Neural progenitor cell (in vitro differentiated cells): ENCODE measurements around the gene ITGA2. TPM values are rescaled to one million over a fixed set of nuclear protein-coding genes. Genes with fewer than 3 reads are reported as not detected.

Experiments used
- DNase-seq: peaks from one replicate; pipeline ENCODE4 v3.0.0-alpha.2; 2016; ENCODE audit warnings: low spot score
- H2AFZ ChIP-seq: fragments of 200-600 bp; sonication (generic); replicated peaks from 2 replicates; pipeline ENCODE4 v1.6.1; 2016; ENCODE audit warnings: antibody characterized with exemption
- H3F3A ChIP-seq: fragments of 200-600 bp; sonication (generic); 2 replicates; pipeline ENCODE4 v1.6.1; 2016; ENCODE audit warnings: antibody characterized with exemption, low read depth
- H3K27ac ChIP-seq: fragments of 200-600 bp; sonication (generic); 2 replicates; pipeline ENCODE4 v1.5.1; 2016; ENCODE audit warnings: mild to moderate bottlenecking
- H3K27me3 ChIP-seq: fragments of 200-600 bp; sonication (generic); 2 replicates; pipeline ENCODE4 v1.6.1; 2016; ENCODE audit warnings: mild to moderate bottlenecking, moderate library complexity
- H3K36me3 ChIP-seq: fragments of 200-600 bp; sonication (generic); 2 replicates; pipeline ENCODE4 v1.5.1; 2016
- H3K4me1 ChIP-seq: fragments of 200-600 bp; sonication (generic); 2 replicates; pipeline ENCODE4 v1.6.1; 2016; ENCODE audit warnings: mixed run types
- H3K4me2 ChIP-seq: fragments of 200-600 bp; sonication (generic); 2 replicates; pipeline ENCODE4 v1.6.1; 2016
- H3K4me3 ChIP-seq: fragments of 200-600 bp; sonication (generic); 2 replicates; pipeline ENCODE4 v1.5.1; 2016
- H3K79me2 ChIP-seq: fragments of 200-600 bp; sonication (generic); 2 replicates; pipeline ENCODE4 v1.6.1; 2016; ENCODE audit warnings: low read depth
- H3K9ac ChIP-seq: fragments of 200-600 bp; sonication (generic); 2 replicates; pipeline ENCODE4 v1.6.1; 2016
- H3K9me3 ChIP-seq: fragments of 200-600 bp; sonication (generic); 2 replicates; pipeline ENCODE4 v1.5.1; 2016; ENCODE audit warnings: low read depth
- H4K20me1 ChIP-seq: fragments of 200-600 bp; sonication (generic); 2 replicates; pipeline ENCODE4 v1.6.1; 2016; ENCODE audit warnings: low read depth
- H3K27ac Mint-ChIP-seq: 3 replicates; pipeline ENCODE4 v1.8.0; 2021; ENCODE audit warnings: mixed read lengths
- H3K27me3 Mint-ChIP-seq: 2 replicates; pipeline ENCODE4 v1.8.0; 2022; ENCODE audit warnings: low read depth, mild to moderate bottlenecking, inconsistent platforms, moderate library complexity, mixed read lengths; ENCODE audit not compliant: insufficient read depth
- H3K36me3 Mint-ChIP-seq: 3 replicates; pipeline ENCODE4 v1.8.0; 2021; ENCODE audit warnings: mixed read lengths
- H3K4me1 Mint-ChIP-seq: 3 replicates; pipeline ENCODE4 v1.8.0; 2021; ENCODE audit warnings: mixed read lengths
- H3K4me3 Mint-ChIP-seq: 3 replicates; pipeline ENCODE4 v1.8.0; 2021; ENCODE audit warnings: mild to moderate bottlenecking, moderate library complexity, mixed read lengths
- H3K9me3 Mint-ChIP-seq: 3 replicates; pipeline ENCODE4 v1.8.0; 2020; ENCODE audit warnings: mixed read lengths
- EZH2 ChIP-seq: fragments of 200-600 bp; sonication (generic); IDR thresholded peaks from 2 replicates; pipeline ENCODE4 v1.6.1; 2017; ENCODE audit warnings: antibody characterized with exemption, mild to moderate bottlenecking, moderate library complexity
- EZH2phosphoT487 ChIP-seq: fragments of 200-600 bp; sonication (generic); IDR thresholded peaks from 2 replicates; pipeline ENCODE4 v1.6.1; 2017; ENCODE audit warnings: antibody characterized with exemption
- total RNA-seq: library from RNA; depleted of rRNA; stranded (reverse); fragments of >200 nt; gene quantifications from 2 replicates; pipeline ENCODE4 v1.2.3, GENCODE V29; 2015; ENCODE audit warnings: low replicate concordance
- TF ChIP-seq, protein P1 (sequence below): fragments of 200-600 bp; sonication (generic); IDR thresholded peaks from 2 replicates; pipeline ENCODE4 v1.5.1; 2017; ENCODE audit warnings: antibody characterized with exemption, mild to moderate bottlenecking

ITGA2 gene
- total RNA-seq, 1 donor from 2014 or later = 2.6 TPM

- Mint-ChIP-seq H3K27ac (no peak overlapping the region), H3K4me3 (no peak overlapping the region), H3K27me3 (no peaks in the 10 kb centered on the region), H3K4me1 (peaks cover 4% of the 10 kb centered on the region), H3K9me3 (no peaks in the 10 kb centered on the region), H3K36me3 (no peaks in the 10 kb centered on the region)
- Histone ChIP-seq H3K27ac (no peak overlapping the region), H3K9ac (no peak overlapping the region), H3K4me2 (no peak overlapping the region), H3K4me3 (no peak overlapping the region), H3K36me3 (no peaks in the 10 kb centered on the region), H4K20me1 (no peaks in the 10 kb centered on the region), H2AFZ (no peak overlapping the region), H3F3A (no peaks in the 10 kb centered on the region), H3K9me3 (no peaks in the 10 kb centered on the region), H3K27me3 (no peaks in the 10 kb centered on the region), H3K79me2 (no peaks in the 10 kb centered on the region), H3K4me1 (no peaks in the 10 kb centered on the region)
- DNase-seq = no peak
- TF ChIP-seq EZH2 (no peak), EZH2phosphoT487 (no peak)
- TF ChIP-seq, protein P1, sequence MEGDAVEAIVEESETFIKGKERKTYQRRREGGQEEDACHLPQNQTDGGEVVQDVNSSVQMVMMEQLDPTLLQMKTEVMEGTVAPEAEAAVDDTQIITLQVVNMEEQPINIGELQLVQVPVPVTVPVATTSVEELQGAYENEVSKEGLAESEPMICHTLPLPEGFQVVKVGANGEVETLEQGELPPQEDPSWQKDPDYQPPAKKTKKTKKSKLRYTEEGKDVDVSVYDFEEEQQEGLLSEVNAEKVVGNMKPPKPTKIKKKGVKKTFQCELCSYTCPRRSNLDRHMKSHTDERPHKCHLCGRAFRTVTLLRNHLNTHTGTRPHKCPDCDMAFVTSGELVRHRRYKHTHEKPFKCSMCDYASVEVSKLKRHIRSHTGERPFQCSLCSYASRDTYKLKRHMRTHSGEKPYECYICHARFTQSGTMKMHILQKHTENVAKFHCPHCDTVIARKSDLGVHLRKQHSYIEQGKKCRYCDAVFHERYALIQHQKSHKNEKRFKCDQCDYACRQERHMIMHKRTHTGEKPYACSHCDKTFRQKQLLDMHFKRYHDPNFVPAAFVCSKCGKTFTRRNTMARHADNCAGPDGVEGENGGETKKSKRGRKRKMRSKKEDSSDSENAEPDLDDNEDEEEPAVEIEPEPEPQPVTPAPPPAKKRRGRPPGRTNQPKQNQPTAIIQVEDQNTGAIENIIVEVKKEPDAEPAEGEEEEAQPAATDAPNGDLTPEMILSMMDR = no peak
Measured at GRCh38 chr5:53025487-53025886, 36.3 kb downstream of the ITGA2 start.

DNA sequence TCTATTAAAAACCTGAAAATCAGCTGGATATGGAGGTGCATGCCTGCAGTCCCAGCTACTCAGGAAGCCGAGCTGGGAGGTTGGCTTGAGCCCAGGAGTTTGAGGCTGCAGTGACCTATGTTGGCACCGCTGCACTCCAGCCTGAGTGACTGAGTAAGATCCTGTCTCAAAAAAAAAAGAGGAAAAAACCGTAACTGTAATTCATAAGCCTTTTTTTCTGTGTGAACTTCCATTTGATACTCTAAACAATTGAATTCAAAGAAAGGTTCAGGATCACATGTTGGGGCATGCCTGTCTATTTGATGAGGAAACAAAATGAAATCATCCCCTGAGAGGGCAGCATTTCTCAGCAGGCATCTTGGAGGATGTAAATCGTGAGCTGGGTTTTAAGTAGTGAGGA lies 38.8 kb downstream of the ITGA2 start:
- no peak overlapping the region for H3K4me3 ChIP-seq
- TF ChIP-seq, protein P1 = no peak
- TF ChIP-seq EZH2phosphoT487 = no peak
- no peak for TF ChIP-seq EZH2
- Mint-ChIP-seq H3K27ac (no peak overlapping the region), H3K36me3 (no peaks in the 10 kb centered on the region), H3K4me3 (no peak overlapping the region), H3K9me3 (no peaks in the 10 kb centered on the region), H3K27me3 (no peaks in the 10 kb centered on the region), H3K4me1 (peaks cover 4% of the 10 kb centered on the region)
- H3K36me3 ChIP-seq = no peaks in the 10 kb centered on the region
- H3F3A ChIP-seq = no peaks in the 10 kb centered on the region
- H3K4me1 ChIP-seq = no peaks in the 10 kb centered on the region
- H3K9me3 ChIP-seq = no peaks in the 10 kb centered on the region
- H3K4me2 ChIP-seq = no peak overlapping the region
- no peaks in the 10 kb centered on the region for H3K79me2 ChIP-seq
- DNase-seq = no peak
- no peaks in the 10 kb centered on the region for H3K27me3 ChIP-seq
- H3K27ac ChIP-seq = no peak overlapping the region
- no peaks in the 10 kb centered on the region for H4K20me1 ChIP-seq
- no peak overlapping the region for H2AFZ ChIP-seq
- H3K9ac ChIP-seq = no peak overlapping the region

DNA sequence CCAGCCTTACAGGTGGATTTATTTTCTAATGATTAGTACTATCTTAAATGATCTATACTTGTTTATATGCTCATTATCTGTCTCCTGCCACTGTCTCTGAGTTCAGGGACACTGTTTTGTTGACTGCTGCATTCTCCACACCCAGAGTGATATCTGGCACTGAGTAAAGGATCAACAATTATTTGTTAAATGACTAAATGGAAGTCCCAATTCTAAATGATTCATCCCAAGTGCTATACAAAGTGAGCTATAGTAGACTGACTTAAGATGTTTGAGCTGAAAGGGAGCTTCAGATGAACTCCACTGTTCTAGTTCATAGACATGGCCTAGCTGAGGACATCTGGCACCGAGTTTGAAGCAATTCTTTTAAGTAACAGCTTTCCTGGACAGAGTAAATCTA lies 40.5 kb downstream of the ITGA2 start:
- Histone ChIP-seq H3K9me3 (no peaks in the 10 kb centered on the region), H3K36me3 (no peaks in the 10 kb centered on the region), H3K27me3 (no peaks in the 10 kb centered on the region), H3K4me3 (no peak overlapping the region), H3K4me2 (no peak overlapping the region), H2AFZ (no peak overlapping the region), H3K9ac (no peak overlapping the region), H4K20me1 (no peaks in the 10 kb centered on the region), H3F3A (no peaks in the 10 kb centered on the region), H3K79me2 (no peaks in the 10 kb centered on the region), H3K4me1 (no peaks in the 10 kb centered on the region), H3K27ac (no peak overlapping the region)
- TF ChIP-seq, protein P1 = no peak
- TF ChIP-seq EZH2 (no peak), EZH2phosphoT487 (no peak)
- Mint-ChIP-seq H3K36me3 (no peaks in the 10 kb centered on the region), H3K27me3 (no peaks in the 10 kb centered on the region), H3K27ac (no peak overlapping the region), H3K9me3 (no peaks in the 10 kb centered on the region), H3K4me3 (no peak overlapping the region), H3K4me1 (peaks cover 4% of the 10 kb centered on the region)
- DNase-seq = no peak

- no peaks in the 10 kb centered on the region for H3K9me3 ChIP-seq
- H3K27me3 ChIP-seq = no peaks in the 10 kb centered on the region
- no peaks in the 10 kb centered on the region for H3K36me3 ChIP-seq
- no peak overlapping the region for H3K27ac Mint-ChIP-seq
- H3K4me3 Mint-ChIP-seq = no peak overlapping the region
- no peaks in the 10 kb centered on the region for H4K20me1 ChIP-seq
- H3K9me3 Mint-ChIP-seq = no peaks in the 10 kb centered on the region
- no peak overlapping the region for H3K27ac ChIP-seq
- no peaks in the 10 kb centered on the region for H3F3A ChIP-seq
- H3K4me1 ChIP-seq = no peaks in the 10 kb centered on the region
- no peaks in the 10 kb centered on the region for H3K36me3 Mint-ChIP-seq
- no peak overlapping the region for H2AFZ ChIP-seq
- no peaks in the 10 kb centered on the region for H3K79me2 ChIP-seq
- H3K9ac ChIP-seq = no peak overlapping the region
- no peak overlapping the region for H3K4me3 ChIP-seq
- no peak overlapping the region for H3K4me2 ChIP-seq
- no peaks in the 10 kb centered on the region for H3K27me3 Mint-ChIP-seq
- TF ChIP-seq EZH2 (no peak), EZH2phosphoT487 (no peak)
- TF ChIP-seq, protein P1 = no peak
- peaks cover 4% of the 10 kb centered on the region for H3K4me1 Mint-ChIP-seq
- no peak for DNase-seq
Measured at GRCh38 chr5:53030893-53031292, 41.7 kb downstream of the ITGA2 start.
